ENCODE results near the gene LRRC25.

The LRRC25 gene

DNA sequence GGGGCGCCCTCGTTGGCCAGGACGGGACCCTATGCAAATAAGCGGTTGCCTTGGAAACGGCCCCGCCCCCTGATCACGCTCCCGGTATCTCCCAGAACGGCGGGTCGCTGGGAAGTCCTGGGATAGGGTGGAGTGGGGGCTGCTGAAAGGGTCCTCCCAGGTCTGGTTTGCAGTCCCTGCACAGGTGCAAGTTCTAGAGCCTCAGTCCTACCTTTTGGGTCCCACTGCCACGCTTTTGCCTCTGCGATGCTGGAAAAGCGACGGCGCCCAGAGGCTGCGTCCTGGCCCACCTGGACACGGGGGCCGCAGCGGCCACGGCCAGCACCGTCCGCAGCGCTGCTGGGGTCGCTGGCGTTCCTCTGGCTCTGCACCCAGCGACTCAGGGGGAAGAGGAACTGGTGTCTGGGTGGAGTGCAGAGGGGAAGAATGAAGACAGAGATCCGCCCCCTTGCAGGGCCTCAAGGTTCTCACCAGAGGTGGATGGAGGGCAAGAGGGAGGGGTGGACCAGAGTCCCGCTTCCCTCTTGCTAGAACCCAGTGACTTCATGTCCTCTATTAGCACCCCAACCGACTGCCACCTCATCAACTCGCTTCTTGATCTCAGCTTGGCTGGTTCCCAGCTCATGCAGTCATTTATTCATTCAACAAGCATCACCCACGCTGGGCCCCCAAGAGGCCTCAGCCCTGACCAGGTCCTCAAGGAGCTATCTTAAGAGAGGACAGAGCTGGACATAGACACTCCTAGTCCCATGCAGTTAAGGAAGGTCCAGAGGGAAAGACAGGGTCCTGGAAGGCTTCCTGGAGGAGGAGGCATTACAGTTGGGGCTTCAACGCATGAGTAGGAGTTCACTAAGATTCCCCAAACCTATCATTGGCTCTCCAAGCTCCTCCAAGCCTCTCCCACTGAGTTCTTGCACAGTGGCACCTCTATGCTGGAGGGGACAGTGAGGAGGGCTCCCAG is at the start of gene LRRC25:
Gene LRRC25 (minus strand): TSS at position 381 of the 961 bp plus-strand sequence. CDS start 659 bp downstream, outside the sequence.
- H3K9ac ChIP-seq (ENCODE audit: insufficient read length), result no peak within 1 kb of the TSS
- TF ChIP-seq POLR2AphosphoS5 (IDR thresholded peaks at IDR 0.05; ENCODE audit: borderline replicate concordance, low read depth, low read length), result no peak
- TF ChIP-seq FOXP2 (optimal IDR thresholded peaks at IDR 0.05; ENCODE audit: control extremely low read depth, extremely low read length, insufficient read depth), result no peak
- no peak for TF ChIP-seq EZH2 (IDR thresholded peaks at IDR 0.05)
- no peak for DNase-seq (ENCODE audit: low read depth, low spot score)
- no peak within 1 kb of the TSS for H3K27ac ChIP-seq
- no peak within 1 kb of the TSS for H3K4me3 ChIP-seq
- no peaks in the 10 kb centered on the region for H3K36me3 ChIP-seq (ENCODE audit: insufficient read depth, low read length)
- H3K9me3 ChIP-seq (ENCODE audit: low read depth, low read length), result no peaks in the 10 kb centered on the region

- Histone ChIP-seq H3K9ac (ENCODE audit: insufficient read length) (no peak overlapping the region), H3K4me3 (no peak overlapping the region), H3K36me3 (ENCODE audit: insufficient read depth, low read length) (peaks cover 4% of the 10 kb centered on the region; the same call in 1 of the 2 replicates), H3K27ac (no peak overlapping the region), H3K9me3 (ENCODE audit: low read depth, low read length) (no peaks in the 10 kb centered on the region)
- no peak for DNase-seq (ENCODE audit: low read depth, low spot score)
- TF ChIP-seq FOXP2 (optimal IDR thresholded peaks at IDR 0.05; ENCODE audit: control extremely low read depth, extremely low read length, insufficient read depth) (no peak), POLR2AphosphoS5 (IDR thresholded peaks at IDR 0.05; ENCODE audit: borderline replicate concordance, low read depth, low read length) (no peak), EZH2 (IDR thresholded peaks at IDR 0.05) (no peak)
Observed at GRCh38 chr19:18446811-18447359, 49.5 kb upstream of the LRRC25 start.

DNA sequence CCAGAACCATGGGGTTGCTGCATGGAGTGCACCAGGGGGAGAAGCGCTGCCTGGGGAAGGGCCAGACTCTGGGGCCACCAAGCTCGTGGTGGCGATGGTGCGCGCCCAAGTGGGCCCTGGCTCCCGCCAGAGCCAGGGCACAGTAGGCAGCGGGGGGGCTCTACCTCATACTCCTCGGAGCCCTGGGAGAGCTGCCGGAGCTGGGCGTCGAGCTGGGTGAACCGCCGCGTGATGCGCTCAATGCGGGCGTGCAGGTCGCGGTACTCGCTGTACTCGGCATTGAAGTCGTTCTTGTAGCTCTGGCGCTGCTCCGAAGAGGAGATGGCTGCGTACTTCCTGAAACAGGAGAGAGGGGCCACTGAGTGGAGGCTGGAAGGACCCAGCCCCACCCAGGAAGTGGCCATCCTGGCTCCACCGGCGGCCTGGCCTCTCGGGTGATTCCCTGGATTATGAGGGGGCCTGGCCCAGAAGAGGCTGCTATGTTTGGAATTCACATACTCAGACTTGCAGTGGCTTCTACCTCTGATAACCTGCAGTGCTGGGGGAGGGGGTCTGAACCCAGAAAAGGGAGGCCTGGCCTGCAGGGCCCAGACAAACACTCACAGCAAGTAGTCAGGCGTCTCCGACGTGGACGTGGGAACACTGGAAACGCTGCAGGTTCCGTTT is 48.9 kb upstream of the LRRC25 start:
- Histone ChIP-seq H3K36me3 (ENCODE audit: insufficient read depth, low read length) (peaks cover 4% of the 10 kb centered on the region; the same call in 1 of the 2 replicates), H3K9ac (ENCODE audit: insufficient read length) (no peak overlapping the region), H3K27ac (no peak overlapping the region), H3K9me3 (ENCODE audit: low read depth, low read length) (no peaks in the 10 kb centered on the region), H3K4me3 (no peak overlapping the region)
- DNase-seq (ENCODE audit: low read depth, low spot score), result no peak
- TF ChIP-seq POLR2AphosphoS5 (IDR thresholded peaks at IDR 0.05; ENCODE audit: borderline replicate concordance, low read depth, low read length) (no peak), EZH2 (IDR thresholded peaks at IDR 0.05) (no peak), FOXP2 (optimal IDR thresholded peaks at IDR 0.05; ENCODE audit: control extremely low read depth, extremely low read length, insufficient read depth) (no peak)

GRCh38 chr19:18445262-18445948 is 48.0 kb upstream of the LRRC25 start:
- no peaks in the 10 kb centered on the region for H3K9me3 ChIP-seq (ENCODE audit: low read depth, low read length)
- no peak overlapping the region for H3K4me3 ChIP-seq
- H3K9ac ChIP-seq (ENCODE audit: insufficient read length), result no peak overlapping the region
- peaks cover 4% of the 10 kb centered on the region; the same call in 1 of the 2 replicates for H3K36me3 ChIP-seq (ENCODE audit: insufficient read depth, low read length)
- H3K27ac ChIP-seq, result no peak overlapping the region
- TF ChIP-seq EZH2 (IDR thresholded peaks at IDR 0.05) (no peak), FOXP2 (optimal IDR thresholded peaks at IDR 0.05; ENCODE audit: control extremely low read depth, extremely low read length, insufficient read depth) (no peak), POLR2AphosphoS5 (IDR thresholded peaks at IDR 0.05; ENCODE audit: borderline replicate concordance, low read depth, low read length) (no peak)
- no peak for DNase-seq (ENCODE audit: low read depth, low spot score)

DNA sequence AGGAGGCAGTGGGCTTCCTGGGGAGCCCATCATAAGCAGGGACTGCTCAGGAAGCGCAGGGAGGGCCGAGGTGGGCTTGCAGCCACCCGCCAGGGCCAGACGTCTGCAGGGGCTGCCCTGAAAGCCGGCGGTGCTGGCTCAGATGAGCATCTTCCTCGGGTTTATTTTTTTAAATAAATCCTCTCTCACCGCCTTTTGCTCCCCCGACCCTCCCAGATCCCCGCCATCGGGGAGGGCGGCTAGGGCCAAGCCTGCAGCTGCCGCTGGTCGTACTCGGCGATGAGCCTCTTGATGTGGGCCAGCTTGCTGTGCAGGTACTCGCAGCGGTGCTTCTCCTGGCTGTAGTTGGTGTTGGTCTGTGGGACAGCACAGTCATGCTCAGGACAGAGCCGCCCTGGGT is 47.1 kb upstream of the LRRC25 start:
- no peak for TF ChIP-seq FOXP2 (optimal IDR thresholded peaks at IDR 0.05; ENCODE audit: control extremely low read depth, extremely low read length, insufficient read depth)
- no peak for TF ChIP-seq EZH2 (IDR thresholded peaks at IDR 0.05)
- no peak for TF ChIP-seq POLR2AphosphoS5 (IDR thresholded peaks at IDR 0.05; ENCODE audit: borderline replicate concordance, low read depth, low read length)
- no peaks in the 10 kb centered on the region for H3K36me3 ChIP-seq (ENCODE audit: insufficient read depth, low read length)
- no peak overlapping the region for H3K27ac ChIP-seq
- no peaks in the 10 kb centered on the region for H3K9me3 ChIP-seq (ENCODE audit: low read depth, low read length)
- DNase-seq (ENCODE audit: low read depth, low spot score), result no peak
- no peak overlapping the region for H3K4me3 ChIP-seq
- no peak overlapping the region for H3K9ac ChIP-seq (ENCODE audit: insufficient read length)

DNA sequence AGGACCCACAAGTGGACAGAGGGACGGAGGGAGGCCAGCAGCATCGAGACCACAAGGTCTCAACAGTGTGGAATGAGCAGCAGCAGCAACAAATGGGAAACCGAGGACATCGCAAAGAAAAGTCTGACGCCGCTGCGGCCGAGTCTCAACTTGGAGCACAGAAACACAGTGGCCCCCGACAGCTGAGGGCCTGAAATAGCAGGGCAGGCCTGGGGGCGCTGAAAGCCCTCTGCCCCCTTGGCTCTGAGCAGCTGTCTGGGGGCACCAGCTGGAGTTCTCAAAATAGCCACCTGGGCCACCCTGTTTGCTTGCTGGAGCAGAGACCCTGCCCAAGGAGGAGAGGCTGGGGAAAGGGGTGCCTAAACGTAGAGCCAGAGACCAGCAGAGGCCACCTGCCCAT is 46.4 kb upstream of the LRRC25 start:
- TF ChIP-seq EZH2 (IDR thresholded peaks at IDR 0.05) (no peak), FOXP2 (optimal IDR thresholded peaks at IDR 0.05; ENCODE audit: control extremely low read depth, extremely low read length, insufficient read depth) (no peak), POLR2AphosphoS5 (IDR thresholded peaks at IDR 0.05; ENCODE audit: borderline replicate concordance, low read depth, low read length) (no peak)
- H3K9me3 ChIP-seq (ENCODE audit: low read depth, low read length), result no peaks in the 10 kb centered on the region
- H3K4me3 ChIP-seq, result no peak overlapping the region
- H3K27ac ChIP-seq, result no peak overlapping the region
- no peaks in the 10 kb centered on the region for H3K36me3 ChIP-seq (ENCODE audit: insufficient read depth, low read length)
- DNase-seq (ENCODE audit: low read depth, low spot score), result no peak
- H3K9ac ChIP-seq (ENCODE audit: insufficient read length), result no peak overlapping the region

DNA sequence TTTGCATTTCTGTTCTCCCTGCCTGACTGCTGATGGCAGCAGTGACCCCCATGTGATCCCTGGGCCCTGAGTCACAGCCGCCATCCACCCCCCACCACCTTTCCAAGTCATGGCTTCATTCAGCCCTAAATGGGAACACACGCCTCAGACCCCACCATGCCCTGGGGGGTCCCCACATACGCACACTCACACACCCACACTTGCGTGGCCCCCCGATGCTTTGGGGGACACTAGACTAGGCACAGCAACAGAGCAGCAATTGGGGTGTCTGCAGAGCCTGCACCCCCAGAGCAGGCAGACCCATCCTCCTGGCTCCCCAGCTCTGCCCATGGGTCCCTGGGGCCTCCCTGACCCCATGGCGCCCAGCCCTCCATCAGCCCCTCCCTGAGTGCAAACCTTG is 46.0 kb upstream of the LRRC25 start:
- Histone ChIP-seq H3K9me3 (ENCODE audit: low read depth, low read length) (no peaks in the 10 kb centered on the region), H3K4me3 (no peak overlapping the region), H3K36me3 (ENCODE audit: insufficient read depth, low read length) (no peaks in the 10 kb centered on the region), H3K27ac (no peak overlapping the region), H3K9ac (ENCODE audit: insufficient read length) (no peak overlapping the region)
- no peak for DNase-seq (ENCODE audit: low read depth, low spot score)
- TF ChIP-seq POLR2AphosphoS5 (IDR thresholded peaks at IDR 0.05; ENCODE audit: borderline replicate concordance, low read depth, low read length) (no peak), FOXP2 (optimal IDR thresholded peaks at IDR 0.05; ENCODE audit: control extremely low read depth, extremely low read length, insufficient read depth) (no peak), EZH2 (IDR thresholded peaks at IDR 0.05) (no peak)

All from SK-N-MC (cell line).